Muscle layer of duodenum (tissue), 2 donors: ENCODE data around the gene LGALS7B.
A peak's percentile ranks its signal among the peaks of the same experiment; 100 is the strongest.

Source experiments
- H3K27ac ChIP-seq: one replicate; pipeline ENCODE4 v1.7.0; 2013; ENCODE audit warnings: mild to moderate bottlenecking, low read length
- H3K27me3 ChIP-seq: one replicate; pipeline ENCODE4 v1.7.0; 2013; ENCODE audit warnings: low read depth, mild to moderate bottlenecking, control low read depth, low read length
- H3K36me3 ChIP-seq, 2 donors: one replicate each; pipeline ENCODE4 v1.7.0; 2013; ENCODE audit warnings: low read length in 2 of 2, control low read depth in 1 of 2, mild to moderate bottlenecking in 1 of 2; ENCODE audit not compliant: insufficient read depth in 2 of 2, control insufficient read depth in 1 of 2
- H3K4me1 ChIP-seq, 2 donors: one replicate each; pipeline ENCODE4 v1.7.0; 2013; ENCODE audit warnings: low read length in 2 of 2, mild to moderate bottlenecking in 2 of 2, control low read depth in 1 of 2, moderate library complexity in 1 of 2; ENCODE audit not compliant: insufficient read depth in 2 of 2, control insufficient read depth in 1 of 2
- H3K4me3 ChIP-seq, 2 donors: one replicate each; pipeline ENCODE4 v1.7.0; 2013; ENCODE audit warnings: low read length in 2 of 2, low read depth in 1 of 2, mild to moderate bottlenecking in 1 of 2
- H3K9me3 ChIP-seq, 2 donors: one replicate each; pipeline ENCODE4 v1.7.0; 2013; ENCODE audit warnings: low read length in 2 of 2, control low read depth in 1 of 2, mild to moderate bottlenecking in 1 of 2; ENCODE audit not compliant: control insufficient read depth in 1 of 2
- donor health status: healthy.

LGALS7B gene

DNA sequence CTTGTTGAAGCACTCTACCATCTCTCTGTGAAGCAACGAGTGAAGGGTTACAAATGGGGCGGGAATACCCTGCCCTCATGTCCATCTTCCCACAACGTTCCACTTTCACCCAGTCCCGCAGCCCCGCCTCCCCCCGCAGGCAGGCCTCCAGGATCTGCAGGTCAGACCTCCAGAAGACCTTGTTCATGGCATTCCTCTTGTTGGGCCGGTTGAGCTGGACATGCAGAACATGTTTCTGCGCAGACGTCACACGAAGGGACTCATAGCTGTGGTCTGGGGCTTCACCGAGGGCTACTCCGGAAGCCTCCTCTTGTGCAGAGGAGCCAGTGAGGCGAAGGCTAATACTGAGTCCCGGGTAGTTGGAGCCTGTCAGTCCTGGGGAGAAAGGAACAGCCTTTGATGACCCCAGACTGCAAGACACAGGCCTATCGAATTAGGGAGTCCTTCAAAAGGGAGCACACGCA is 42.2 kb downstream of the LGALS7B start:
- Histone ChIP-seq H3K27me3 (no peaks in the 10 kb centered on the region), H3K4me1 (peaks cover 0 to 29% of the 10 kb centered on the region in 2 donors), H3K9me3 (no peaks in the 10 kb centered on the region), H3K27ac (peak overlapping the region; percentile 85), H3K36me3 (peaks cover 4 to 37% of the 10 kb centered on the region in 2 donors), H3K4me3 (peak overlapping the region; percentile 88 to 93)

DNA sequence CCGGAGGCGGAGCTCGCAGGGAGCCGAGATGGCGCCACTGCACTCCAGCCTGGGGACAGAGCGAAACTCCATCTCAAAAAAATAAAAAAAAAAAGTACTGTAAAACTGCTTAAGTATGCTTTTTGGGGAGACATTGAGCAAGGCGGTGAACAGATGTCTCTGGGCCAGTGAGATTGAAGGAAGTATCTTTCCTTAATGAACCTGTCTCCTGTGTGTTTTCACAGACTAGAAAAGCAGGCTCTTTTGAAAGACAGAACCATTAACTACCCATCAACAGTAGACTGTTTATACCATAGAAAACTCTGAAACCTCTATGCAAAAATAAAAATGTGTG is 44.1 kb downstream of the LGALS7B start:
- H3K4me1 ChIP-seq = peaks cover 0 to 22% of the 10 kb centered on the region in 2 donors
- no peak overlapping the region for H3K4me3 ChIP-seq
- H3K27ac ChIP-seq = no peak overlapping the region
- peaks cover 22 to 44% of the 10 kb centered on the region in 2 donors for H3K36me3 ChIP-seq
- no peaks in the 10 kb centered on the region for H3K9me3 ChIP-seq
- no peaks in the 10 kb centered on the region for H3K27me3 ChIP-seq

DNA sequence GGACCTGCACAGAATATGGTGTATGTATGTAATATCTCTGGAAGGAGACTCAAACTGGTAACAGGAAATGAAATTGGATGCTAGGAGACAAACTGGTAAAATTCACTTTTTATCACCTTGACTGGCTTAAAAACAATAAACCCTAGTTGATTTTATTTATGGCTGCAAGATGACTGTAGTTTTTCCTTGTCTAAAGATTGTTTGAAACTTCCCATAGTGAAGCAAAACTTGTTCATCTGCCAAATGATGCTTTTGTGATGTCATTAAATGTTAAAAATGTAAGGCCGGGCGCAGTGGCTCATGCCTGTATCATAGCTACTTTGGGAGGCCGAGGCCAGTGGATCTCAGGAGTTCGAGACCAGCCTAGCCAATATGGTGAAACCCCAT is 45.1 kb downstream of the LGALS7B start:
- Histone ChIP-seq H3K4me3 (no peak overlapping the region), H3K4me1 (peaks cover 0 to 22% of the 10 kb centered on the region in 2 donors), H3K9me3 (no peaks in the 10 kb centered on the region), H3K36me3 (peaks cover 32 to 45% of the 10 kb centered on the region in 2 donors), H3K27ac (no peak overlapping the region), H3K27me3 (no peaks in the 10 kb centered on the region)

DNA sequence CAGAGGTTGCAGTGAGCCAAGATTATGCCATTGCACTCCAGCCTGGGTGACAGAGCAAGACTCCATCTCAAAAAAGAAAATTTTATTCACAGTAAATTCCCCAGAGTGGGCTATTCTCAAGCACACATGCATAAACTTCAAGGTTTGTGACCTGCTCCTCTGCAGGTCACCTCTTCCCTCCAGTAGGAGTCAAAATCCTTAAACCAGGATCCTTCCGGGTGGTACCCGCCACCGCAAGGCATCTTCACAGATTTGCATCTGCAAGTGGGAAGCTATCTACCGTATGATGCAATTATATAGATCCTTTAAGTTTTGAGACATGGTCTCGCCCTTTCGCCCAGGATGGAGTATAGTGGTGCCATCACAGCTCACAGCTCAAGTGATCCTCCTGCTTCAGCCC is 45.6 kb downstream of the LGALS7B start:
- peaks cover 0 to 22% of the 10 kb centered on the region in 2 donors for H3K4me1 ChIP-seq
- peaks cover 37 to 48% of the 10 kb centered on the region in 2 donors for H3K36me3 ChIP-seq
- H3K27me3 ChIP-seq = no peaks in the 10 kb centered on the region
- no peak overlapping the region for H3K27ac ChIP-seq
- H3K9me3 ChIP-seq = no peaks in the 10 kb centered on the region
- no peak overlapping the region for H3K4me3 ChIP-seq

DNA sequence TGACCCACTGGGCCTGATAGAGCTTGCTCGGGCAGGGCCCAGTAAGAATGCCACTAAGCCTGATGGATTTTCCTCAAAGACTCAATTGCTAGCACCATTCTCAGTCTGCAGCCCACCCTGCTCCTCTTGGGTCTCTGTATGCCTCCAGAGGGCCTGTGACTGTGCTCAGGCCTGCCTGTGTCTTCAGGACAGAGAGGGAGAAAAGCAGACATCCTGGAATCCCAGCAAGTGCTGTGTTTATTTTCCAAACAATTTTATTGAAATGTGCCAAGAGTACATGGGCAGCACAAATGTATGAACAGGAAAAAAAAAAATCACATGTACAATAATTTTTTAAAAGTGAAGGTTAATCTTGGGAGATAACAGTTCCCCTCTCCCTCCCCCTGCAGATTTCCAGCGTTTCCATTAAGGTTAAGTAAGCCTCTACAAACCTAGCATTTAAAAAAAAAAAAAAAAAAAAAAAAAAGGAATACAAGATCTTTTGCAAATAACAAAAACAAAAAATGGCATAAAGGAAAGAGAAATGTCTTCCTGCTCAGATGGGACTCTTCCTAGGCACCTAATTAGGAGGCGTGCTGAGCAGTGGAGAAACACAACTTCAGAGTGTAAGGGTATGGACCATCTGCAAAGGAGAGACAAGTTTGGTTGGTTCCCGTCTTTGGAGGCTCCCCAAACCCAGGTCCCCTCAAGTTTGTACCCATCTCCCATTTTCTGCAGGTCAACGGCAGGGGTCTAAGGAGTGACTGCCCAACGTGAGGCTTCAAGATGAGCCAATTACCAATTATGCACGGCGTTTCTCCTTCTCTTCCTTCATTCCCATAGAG is 47.4 kb downstream of the LGALS7B start:
- Histone ChIP-seq H3K36me3 (peaks cover 48 to 57% of the 10 kb centered on the region in 2 donors), H3K4me1 (peaks cover 0 to 7% of the 10 kb centered on the region in 2 donors), H3K27ac (no peak overlapping the region), H3K4me3 (no peak overlapping the region), H3K27me3 (no peaks in the 10 kb centered on the region), H3K9me3 (no peaks in the 10 kb centered on the region)

DNA sequence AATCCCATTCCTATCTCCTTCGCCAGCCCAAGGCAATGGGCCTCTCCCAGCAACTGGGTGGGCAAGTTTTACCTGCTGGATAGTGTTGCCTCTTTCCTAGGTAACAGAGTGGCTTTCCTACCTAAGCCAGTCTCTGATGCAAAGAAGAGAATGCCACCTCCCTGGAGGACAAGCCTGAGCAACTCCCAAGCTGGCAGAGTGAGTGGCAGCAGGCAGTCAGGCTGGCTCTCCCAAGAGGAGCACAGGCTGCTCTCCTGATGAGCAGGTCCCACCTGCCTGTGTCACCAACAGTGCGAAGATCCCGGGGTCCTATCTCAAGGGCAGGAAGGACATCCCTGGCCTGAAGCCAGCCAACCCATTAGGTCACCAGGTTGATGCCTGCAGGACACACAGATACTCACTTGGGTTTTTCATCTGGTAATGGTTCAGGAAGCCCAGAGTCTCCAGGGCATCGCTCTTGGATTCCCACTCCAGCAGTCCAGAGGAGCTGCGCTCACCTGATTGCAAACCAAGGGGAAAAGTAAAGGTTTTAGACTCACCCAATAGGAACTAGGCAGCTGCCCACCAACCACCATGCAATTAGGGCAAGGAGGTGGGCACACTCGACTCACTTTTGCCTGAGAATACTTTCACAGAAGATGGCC is 48.1 kb downstream of the LGALS7B start:
- no peak overlapping the region for H3K27ac ChIP-seq
- H3K27me3 ChIP-seq = no peaks in the 10 kb centered on the region
- no peak overlapping the region for H3K4me3 ChIP-seq
- H3K36me3 ChIP-seq = peaks cover 55 to 62% of the 10 kb centered on the region in 2 donors
- H3K4me1 ChIP-seq = peaks cover 0 to 6% of the 10 kb centered on the region in 2 donors
- H3K9me3 ChIP-seq = no peaks in the 10 kb centered on the region

DNA sequence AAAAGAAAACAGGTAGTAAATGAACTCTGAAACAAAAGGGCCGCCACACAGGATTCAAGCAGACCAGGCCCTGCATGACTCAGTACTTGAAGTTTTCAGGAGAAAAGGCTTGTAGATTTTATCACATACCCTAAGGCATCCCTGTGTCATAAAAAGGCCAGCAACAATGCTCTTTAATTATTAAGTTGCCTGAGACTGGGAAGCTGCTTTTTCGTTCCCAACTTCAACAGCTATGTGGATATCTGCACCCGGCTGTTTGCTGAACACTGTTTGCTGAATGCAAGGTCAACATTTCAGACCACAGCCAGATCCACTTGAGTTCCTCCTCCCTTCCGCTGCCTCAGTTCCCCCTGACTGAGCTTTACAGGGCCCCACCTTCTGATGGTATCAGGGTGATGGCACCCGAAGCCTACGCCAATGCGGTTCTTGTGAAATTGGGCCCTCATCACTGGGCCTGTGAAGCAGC is 48.7 kb downstream of the LGALS7B start:
- no peaks in the 10 kb centered on the region for H3K9me3 ChIP-seq
- no peaks in the 10 kb centered on the region for H3K4me1 ChIP-seq
- no peak overlapping the region for H3K27ac ChIP-seq
- H3K4me3 ChIP-seq = no peak overlapping the region
- peaks cover 61 to 68% of the 10 kb centered on the region in 2 donors for H3K36me3 ChIP-seq
- no peaks in the 10 kb centered on the region for H3K27me3 ChIP-seq

DNA sequence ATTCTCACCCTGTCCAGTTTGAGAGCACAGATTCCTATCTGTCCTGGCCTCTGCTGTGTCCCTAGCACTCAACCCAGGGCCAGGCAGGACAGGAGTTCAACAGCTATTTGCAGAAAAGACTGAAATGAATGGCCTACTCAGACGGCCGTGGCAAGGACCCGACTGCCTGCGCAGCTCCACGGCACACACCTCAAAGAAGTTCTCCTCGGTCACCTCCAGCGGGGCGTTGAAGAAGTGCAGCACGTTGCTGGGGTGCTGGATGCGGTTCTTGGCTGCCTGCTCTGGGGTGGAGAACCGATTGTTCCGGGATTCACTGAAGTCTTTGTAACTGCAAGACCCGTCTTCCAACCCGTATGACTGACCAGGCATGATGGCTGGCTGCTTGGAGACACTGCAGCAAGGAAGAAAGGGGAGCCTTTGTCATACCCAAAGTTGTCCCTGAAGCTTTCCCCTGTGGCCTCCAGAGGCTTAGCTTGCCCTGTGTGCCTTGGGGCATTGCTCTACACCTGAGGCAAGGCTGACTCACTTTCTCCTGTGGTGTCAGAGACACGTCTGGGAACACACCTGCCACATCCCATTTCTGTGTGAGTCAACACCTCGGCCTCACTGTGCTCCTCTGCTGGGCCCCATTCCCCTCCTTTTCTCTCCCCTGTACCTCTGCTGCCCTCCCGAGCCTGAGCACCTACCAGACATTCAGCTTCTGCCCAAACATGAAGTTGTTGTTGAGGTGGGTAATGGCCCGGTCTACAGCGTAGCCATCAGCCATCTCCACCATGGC is 49.4 kb downstream of the LGALS7B start:
- no peaks in the 10 kb centered on the region for H3K27me3 ChIP-seq
- peaks cover 68 to 75% of the 10 kb centered on the region in 2 donors for H3K36me3 ChIP-seq
- H3K9me3 ChIP-seq = no peaks in the 10 kb centered on the region
- H3K4me1 ChIP-seq = no peaks in the 10 kb centered on the region
- no peak overlapping the region for H3K4me3 ChIP-seq
- no peak overlapping the region for H3K27ac ChIP-seq

DNA sequence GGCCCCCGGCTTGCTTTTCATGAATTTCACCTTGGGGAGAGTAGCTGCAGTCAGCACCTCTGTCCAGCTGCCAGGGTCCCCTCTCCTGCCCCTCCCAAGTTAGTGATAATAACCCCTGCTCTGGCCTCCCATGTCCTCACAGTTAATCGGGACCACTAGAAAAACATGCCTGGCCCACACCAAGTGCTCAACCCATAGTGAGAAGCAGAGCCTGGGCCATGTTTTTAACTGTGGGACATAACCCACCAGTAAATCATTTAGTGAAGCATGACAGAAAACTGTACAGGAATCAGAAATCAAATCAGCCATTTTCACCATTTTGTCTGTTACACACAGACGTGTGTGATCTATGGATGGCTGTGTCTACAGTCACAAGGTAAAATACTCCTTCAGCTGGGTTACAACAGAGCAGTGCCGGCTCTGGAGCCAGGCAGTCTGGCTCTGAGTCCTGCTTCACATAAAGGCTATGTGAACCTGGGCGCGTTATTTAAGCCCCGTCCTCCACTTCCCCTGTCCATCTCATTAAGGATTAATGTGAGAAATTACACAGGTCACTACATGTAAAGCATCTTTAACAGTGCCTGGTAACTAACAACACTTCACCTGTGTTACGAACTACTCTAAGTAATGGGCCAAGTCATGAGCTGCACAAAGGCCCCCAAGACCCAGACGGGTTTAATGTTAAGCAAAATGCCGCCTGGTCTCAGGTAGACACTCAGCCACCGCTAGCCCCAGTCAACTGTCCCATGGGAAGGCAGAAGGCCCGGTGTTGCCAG is 50.2 kb downstream of the LGALS7B start:
- Histone ChIP-seq H3K27me3 (no peaks in the 10 kb centered on the region), H3K36me3 (peaks cover 76 to 83% of the 10 kb centered on the region in 2 donors), H3K9me3 (no peaks in the 10 kb centered on the region), H3K27ac (no peak overlapping the region), H3K4me1 (no peaks in the 10 kb centered on the region), H3K4me3 (no peak overlapping the region)

DNA sequence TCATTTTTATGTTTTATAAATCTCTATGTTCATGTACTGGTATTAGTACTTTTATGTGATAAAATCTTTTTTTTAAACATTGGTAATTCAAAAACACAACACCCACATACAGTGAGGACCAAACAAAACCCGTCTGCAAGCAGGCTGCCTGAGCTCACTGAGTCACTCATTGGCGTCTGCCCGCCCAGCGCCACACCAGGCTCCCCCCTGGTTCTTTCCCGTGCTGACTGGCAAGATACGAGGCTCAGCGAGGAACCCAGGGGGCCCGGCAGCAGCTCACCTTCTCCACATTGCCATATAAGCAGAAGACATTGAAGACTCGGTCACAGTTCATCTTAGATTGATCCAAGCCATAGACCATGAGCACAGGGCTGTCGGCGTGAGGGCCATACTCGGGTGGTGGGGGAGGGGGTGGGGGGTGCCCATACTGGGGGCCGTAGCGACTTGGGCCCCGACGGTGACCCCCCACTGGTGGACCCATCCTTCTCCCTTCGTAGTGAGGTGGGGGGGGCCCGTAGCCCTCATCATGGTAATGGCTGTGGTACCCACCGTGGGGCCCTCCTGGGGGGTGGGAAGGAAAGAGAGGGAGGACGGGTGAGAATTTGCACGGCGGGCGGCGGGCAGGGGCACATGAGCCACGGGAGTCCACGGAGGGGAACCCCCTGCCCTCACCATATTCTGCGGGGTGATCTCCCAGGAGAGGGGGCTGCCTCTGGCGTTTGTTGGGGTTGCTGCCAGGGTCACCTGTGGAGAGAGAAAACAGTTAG is 51.0 kb downstream of the LGALS7B start:
- no peaks in the 10 kb centered on the region for H3K9me3 ChIP-seq
- H3K27ac ChIP-seq = no peak overlapping the region
- no peak overlapping the region for H3K4me3 ChIP-seq
- H3K36me3 ChIP-seq = peaks cover 83 to 90% of the 10 kb centered on the region in 2 donors
- no peaks in the 10 kb centered on the region for H3K27me3 ChIP-seq
- H3K4me1 ChIP-seq = no peaks in the 10 kb centered on the region
